ENCODE measurements around the gene LTBP1. TPM values are rescaled to one million over a fixed set of nuclear protein-coding genes. Genes with fewer than 3 reads are reported as not detected.

The LTBP1 gene
- polyA plus RNA-seq, 2 of the 4 experiments (the other 2 are of a cell fraction): 23.8 to 30.4 TPM

DNA sequence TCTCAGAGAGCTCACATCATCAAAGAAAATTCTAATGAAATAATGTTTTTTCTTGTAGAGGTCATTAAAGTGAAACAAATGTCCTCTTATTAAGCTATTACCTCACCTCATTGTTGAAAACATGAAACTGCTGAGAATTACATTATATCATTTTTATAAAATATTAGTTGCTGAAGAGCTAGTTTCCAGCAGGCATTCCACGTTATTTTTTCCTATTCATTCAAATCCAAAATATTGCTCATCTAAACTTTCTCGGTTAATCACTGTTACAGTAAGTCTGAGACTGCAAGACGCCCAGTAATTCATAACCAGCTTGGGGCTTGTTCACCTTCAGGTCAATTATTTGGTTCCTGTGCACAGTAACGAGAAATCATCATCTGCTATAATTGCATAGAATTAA is 391.2 kb downstream of the LTBP1 start (continued):
- TF ChIP-seq POLR2AphosphoS2 (conservative IDR thresholded peaks at IDR 0.05; ENCODE audit: low read length) (no peak), HEYL (CRISPR knock-in tag; IDR thresholded peaks at IDR 0.05) (no peak), RFX5 (IDR thresholded peaks at IDR 0.05) (no peak), CHD2 (IDR thresholded peaks at IDR 0.05; ENCODE audit: low read length, partially characterized antibody) (no peak)
- TF ChIP-seq, protein P1, sequence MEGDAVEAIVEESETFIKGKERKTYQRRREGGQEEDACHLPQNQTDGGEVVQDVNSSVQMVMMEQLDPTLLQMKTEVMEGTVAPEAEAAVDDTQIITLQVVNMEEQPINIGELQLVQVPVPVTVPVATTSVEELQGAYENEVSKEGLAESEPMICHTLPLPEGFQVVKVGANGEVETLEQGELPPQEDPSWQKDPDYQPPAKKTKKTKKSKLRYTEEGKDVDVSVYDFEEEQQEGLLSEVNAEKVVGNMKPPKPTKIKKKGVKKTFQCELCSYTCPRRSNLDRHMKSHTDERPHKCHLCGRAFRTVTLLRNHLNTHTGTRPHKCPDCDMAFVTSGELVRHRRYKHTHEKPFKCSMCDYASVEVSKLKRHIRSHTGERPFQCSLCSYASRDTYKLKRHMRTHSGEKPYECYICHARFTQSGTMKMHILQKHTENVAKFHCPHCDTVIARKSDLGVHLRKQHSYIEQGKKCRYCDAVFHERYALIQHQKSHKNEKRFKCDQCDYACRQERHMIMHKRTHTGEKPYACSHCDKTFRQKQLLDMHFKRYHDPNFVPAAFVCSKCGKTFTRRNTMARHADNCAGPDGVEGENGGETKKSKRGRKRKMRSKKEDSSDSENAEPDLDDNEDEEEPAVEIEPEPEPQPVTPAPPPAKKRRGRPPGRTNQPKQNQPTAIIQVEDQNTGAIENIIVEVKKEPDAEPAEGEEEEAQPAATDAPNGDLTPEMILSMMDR (IDR thresholded peaks at IDR 0.05): no peak

GRCh38 chr2:33339269-33339668 is 392.5 kb downstream of the LTBP1 start:
- TF ChIP-seq RNF2 (IDR thresholded peaks at IDR 0.05; ENCODE audit: borderline replicate concordance, low read depth) (no peak), HOXB5 (CRISPR knock-in tag; IDR thresholded peaks at IDR 0.05) (no peak), ZNF302 (CRISPR knock-in tag; IDR thresholded peaks at IDR 0.05) (no peak), RFX5 (IDR thresholded peaks at IDR 0.05) (no peak), EP300 (IDR thresholded peaks at IDR 0.05) (no peak)
- POLR2A ChIA-PET: no interaction called here
- WGBS (ENCODE audit: missing lambda C conversion rate): 71% methylated on average over 5 of the region's 5 CpGs
- no peak overlapping the region for H3K27ac ChIP-seq
- H3K4me2 ChIP-seq: no peak overlapping the region
- no peak overlapping the region for H3K4me3 ChIP-seq
- FAIRE-seq (no peak), ATAC-seq (no peak), DNase-seq (ENCODE audit: low read depth in 1 of 2, low spot score in 1 of 2) (no peak)
- no peaks in the 10 kb centered on the region for H3K9me3 ChIP-seq
- H3K4me1 ChIP-seq: 0 out of 3 replicates have a peak, but pooled peaks cover 3% of the 10 kb centered on the region
- CTCF ChIA-PET: no interaction called here

- H3K4me1 ChIP-seq: 0 out of 3 replicates have a peak, but pooled peaks cover 3% of the 10 kb centered on the region
- FAIRE-seq (no peak), ATAC-seq (no peak), DNase-seq (ENCODE audit: low read depth in 1 of 2, low spot score in 1 of 2) (no peak)
- CTCF ChIA-PET: no interaction called here
- POLR2A ChIA-PET: interaction anchor here (0.5 kb wide), 1 partner anchor 12 kb away, joined by 4 read pairs; no protein-coding TSS in a partner anchor
- H3K9me3 ChIP-seq: no peaks in the 10 kb centered on the region
- TF ChIP-seq ZSCAN20 (CRISPR knock-in tag; IDR thresholded peaks at IDR 0.05) (no peak), JUNB (IDR thresholded peaks at IDR 0.05) (no peak), HOXA7 (CRISPR knock-in tag; IDR thresholded peaks at IDR 0.05) (no peak), MYC (IDR thresholded peaks at IDR 0.05; ENCODE audit: borderline replicate concordance, low read length) (no peak), SMC3 (IDR thresholded peaks at IDR 0.05) (no peak), FOXS1 (CRISPR knock-in tag; IDR thresholded peaks at IDR 0.05) (no peak)
- TF ChIP-seq, protein P2, sequence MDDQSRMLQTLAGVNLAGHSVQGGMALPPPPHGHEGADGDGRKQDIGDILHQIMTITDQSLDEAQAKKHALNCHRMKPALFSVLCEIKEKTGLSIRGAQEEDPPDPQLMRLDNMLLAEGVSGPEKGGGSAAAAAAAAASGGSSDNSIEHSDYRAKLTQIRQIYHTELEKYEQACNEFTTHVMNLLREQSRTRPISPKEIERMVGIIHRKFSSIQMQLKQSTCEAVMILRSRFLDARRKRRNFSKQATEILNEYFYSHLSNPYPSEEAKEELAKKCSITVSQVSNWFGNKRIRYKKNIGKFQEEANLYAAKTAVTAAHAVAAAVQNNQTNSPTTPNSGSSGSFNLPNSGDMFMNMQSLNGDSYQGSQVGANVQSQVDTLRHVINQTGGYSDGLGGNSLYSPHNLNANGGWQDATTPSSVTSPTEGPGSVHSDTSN (IDR thresholded peaks at IDR 0.05): no peak
- H3K4me2 ChIP-seq: no peak overlapping the region
- no peak overlapping the region for H3K4me3 ChIP-seq
- H3K27ac ChIP-seq: no peak overlapping the region
- 83% methylated on average over 6 of the region's 6 CpGs for WGBS (ENCODE audit: missing lambda C conversion rate)
Measured at GRCh38 chr2:33340280-33340679, 393.5 kb downstream of the LTBP1 start.

DNA sequence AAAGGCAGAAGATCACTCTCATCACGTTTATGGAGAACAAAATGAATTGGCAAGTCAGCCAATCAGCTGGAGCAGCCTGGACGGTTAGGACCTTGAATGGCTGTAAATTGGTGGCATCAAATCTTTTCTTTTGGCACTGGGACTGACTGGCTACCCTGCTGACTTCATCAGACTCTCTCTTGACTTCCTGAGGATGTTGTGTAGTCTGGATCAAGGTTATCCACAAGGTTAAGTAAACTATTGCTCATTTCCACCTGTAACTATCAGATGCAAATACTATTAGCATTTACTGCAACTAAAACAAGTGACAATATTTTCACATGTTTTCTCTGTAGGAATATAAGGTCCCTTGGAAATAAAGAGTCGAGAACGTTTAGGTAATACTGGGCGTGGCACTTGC is 395.4 kb downstream of the LTBP1 start:
- ChIA-PET POLR2A (no interaction called here), CTCF (interaction anchor here (0.6 to 1.0 kb wide), 2 partner anchors 30 to 175 kb away, joined by 3 to 4 read pairs; no protein-coding TSS in a partner anchor)
- TF ChIP-seq, protein P2 (IDR thresholded peaks at IDR 0.05): no peak
- TF ChIP-seq HEYL (CRISPR knock-in tag; IDR thresholded peaks at IDR 0.05) (no peak), RNF2 (IDR thresholded peaks at IDR 0.05; ENCODE audit: borderline replicate concordance, low read depth) (no peak), SREBF2 (IDR thresholded peaks at IDR 0.05) (no peak), ZSCAN20 (CRISPR knock-in tag; IDR thresholded peaks at IDR 0.05) (no peak), MYC (IDR thresholded peaks at IDR 0.05; ENCODE audit: borderline replicate concordance, low read length) (no peak), HOXB13 (CRISPR knock-in tag; IDR thresholded peaks at IDR 0.05; ENCODE audit: low read depth) (no peak), NFE2L2 (conservative IDR thresholded peaks at IDR 0.05; ENCODE audit: low read length) (no peak), HES2 (IDR thresholded peaks at IDR 0.05) (no peak), RAD21 (conservative IDR thresholded peaks at IDR 0.05 in 1 of 2, IDR thresholded peaks at IDR 0.05 in 1 of 2) (no peak), BCL3 (IDR thresholded peaks at IDR 0.05) (no peak), CHD4 (IDR thresholded peaks at IDR 0.05; ENCODE audit: borderline replicate concordance) (no peak), ZC3H11A (IDR thresholded peaks at IDR 0.05) (no peak), BHLHE40 (IDR thresholded peaks at IDR 0.05; ENCODE audit: low read depth, low read length) (no peak), CBX8 (IDR thresholded peaks at IDR 0.05) (no peak)
- Histone ChIP-seq H3K4me2 (no peak overlapping the region), H3K9me3 (no peaks in the 10 kb centered on the region), H3K4me1 (0 out of 3 replicates have a peak, but pooled peaks cover 3% of the 10 kb centered on the region), H3K27ac (no peak overlapping the region), H3K4me3 (no peak overlapping the region)
- ATAC-seq (no peak), FAIRE-seq (no peak), DNase-seq (ENCODE audit: low read depth in 1 of 2, low spot score in 1 of 2) (no peak)
- 65% methylated on average over 5 of the region's 5 CpGs for WGBS (ENCODE audit: missing lambda C conversion rate)
